Spleen (tissue), 11 donors: ENCODE data around the gene PSRC1. TPM values are rescaled to one million over a fixed set of nuclear protein-coding genes. Genes with fewer than 3 reads are reported as not detected.

ENCODE experiments used
- DNase-seq: peaks from one replicate; pipeline ENCODE4 v3.0.0-alpha.2; 2020
- H3K27ac ChIP-seq, 8 donors: fragments of 200-600 bp; sonication (generic) in 7 of 8; 1 replicate in 4 of 8; 2 replicates in 4 of 8; pipeline versions ENCODE4 v1.5.0 to v1.8.0; 2016 to 2021; ENCODE audit warnings: inconsistent platforms in 4 of 8, mild to moderate bottlenecking in 4 of 8, moderate library complexity in 1 of 8
- H3K27me3 ChIP-seq, 7 donors: fragments of 200-600 bp; sonication (generic) in 6 of 7; replicated peaks in 1 of 7; 1 replicate in 4 of 7; 2 replicates in 3 of 7; pipeline versions ENCODE4 v1.5.0 to v1.8.0; 2016 to 2021; ENCODE audit warnings: inconsistent platforms in 3 of 7, mild to moderate bottlenecking in 1 of 7
- H3K36me3 ChIP-seq, 6 donors: fragments of 200-600 bp; sonication (generic) in 5 of 6; 1 replicate in 4 of 6; 2 replicates in 2 of 6; pipeline versions ENCODE4 v1.5.0 to v1.8.0; 2016 to 2021; ENCODE audit warnings: inconsistent platforms in 2 of 6
- H3K4me1 ChIP-seq, 6 donors: fragments of 200-600 bp; sonication (generic) in 5 of 6; 1 replicate in 3 of 6; 2 replicates in 3 of 6; pipeline versions ENCODE4 v1.5.0 to v1.8.0; 2016 to 2021; ENCODE audit warnings: inconsistent platforms in 3 of 6
- H3K4me3 ChIP-seq, 8 donors: fragments of 200-600 bp; sonication (generic) in 7 of 8; 1 replicate in 4 of 8; 2 replicates in 4 of 8; pipeline versions ENCODE4 v1.5.0 to v1.8.0; 2016 to 2021; ENCODE audit warnings: inconsistent platforms in 4 of 8, mild to moderate bottlenecking in 4 of 8, moderate library complexity in 2 of 8
- H3K9me3 ChIP-seq, 8 donors: fragments of 200-600 bp; sonication (generic) in 7 of 8; 1 replicate in 4 of 8; 2 replicates in 4 of 8; pipeline versions ENCODE4 v1.5.0 to v1.8.0; 2016 to 2021; ENCODE audit warnings: inconsistent platforms in 4 of 8
- POLR2A ChIP-seq, 3 donors: fragments of 450-650 bp; IDR thresholded peaks; one replicate each; pipeline ENCODE4 v1.5.1; 2017; ENCODE audit warnings: antibody characterized with exemption in 3 of 3, mild to moderate bottlenecking in 1 of 3
- POLR2AphosphoS5 ChIP-seq, 3 donors: sonication (generic); formaldehyde crosslinking; IDR thresholded peaks; one replicate each; pipeline ENCODE4 v1.5.1; 2017; ENCODE audit warnings: antibody characterized with exemption in 3 of 3
- WGBS, 5 donors: extraction: QIAGEN DNeasy Blood & Tissue Kit in 3 of 5; methylation state at CpG; one replicate each; pipeline versions ENCODE4 v1.1.5 to v1.1.7; 2013 to 2018; 5-methylcytosine and 5-hydroxymethylcytosine counted together
- intact Hi-C: fragments of 100-400 bp; cut with DNase I; formaldehyde crosslinking; loops from one replicate; pipeline ENCODE4 v1.15.0; 2023; ENCODE audit warnings: low total_unique reads
- polyA plus RNA-seq, 3 donors: library from polyadenylated mRNA; stranded (reverse); fragments of 200-250 nt; gene quantifications; one replicate each; pipeline ENCODE4 v1.2.1, GENCODE V29; 2013
- total RNA-seq, 7 donors: library from RNA; depleted of rRNA in 3 of 7; stranded (reverse); fragments of >200 nt in 3 of 7; fragmentation: NEBNext Ultra II Directional in 4 of 7; extraction: Animal tissue kit (Norgen Biotek cat#: 25700) in 4 of 7; gene quantifications; one replicate each; pipeline versions ENCODE4 v1.1.0 to v1.2.1, GENCODE V29; 2016 to 2021
- TF ChIP-seq, protein P1 (sequence below), 11 experiments: fragments of 200-600 bp in 7 of 11; fragments of 450-650 bp in 4 of 11; sonication (generic) in 4 of 11; IDR thresholded peaks in 8 of 11; conservative IDR thresholded peaks in 3 of 11; 1 replicate in 7 of 11; 2 replicates in 4 of 11; pipeline versions ENCODE4 v1.4.0 to v1.8.0; 2016 to 2021; ENCODE audit warnings: antibody characterized with exemption in 11 of 11, inconsistent platforms in 4 of 11, mild to moderate bottlenecking in 1 of 11
- donor health status: healthy with polysubstance abuse.
- donor health status: DM: no; HTN: no; CAD: no; lungs with moderate emphysema.
- donor health status: DM: no; HTN: no; CAD: no.
- donor health status: Bipolar disorder and iron deficiency.
- donor health status: healthy.
- donor health status: DM: no; HTN: no; CAD: no.
- donor health status: DM: yes; HTN: yes; CAD: no.

PSRC1 gene
- total and polyA plus RNA-seq, 10 donors: 2.0 to 9.3 (median 3.5) TPM

DNA sequence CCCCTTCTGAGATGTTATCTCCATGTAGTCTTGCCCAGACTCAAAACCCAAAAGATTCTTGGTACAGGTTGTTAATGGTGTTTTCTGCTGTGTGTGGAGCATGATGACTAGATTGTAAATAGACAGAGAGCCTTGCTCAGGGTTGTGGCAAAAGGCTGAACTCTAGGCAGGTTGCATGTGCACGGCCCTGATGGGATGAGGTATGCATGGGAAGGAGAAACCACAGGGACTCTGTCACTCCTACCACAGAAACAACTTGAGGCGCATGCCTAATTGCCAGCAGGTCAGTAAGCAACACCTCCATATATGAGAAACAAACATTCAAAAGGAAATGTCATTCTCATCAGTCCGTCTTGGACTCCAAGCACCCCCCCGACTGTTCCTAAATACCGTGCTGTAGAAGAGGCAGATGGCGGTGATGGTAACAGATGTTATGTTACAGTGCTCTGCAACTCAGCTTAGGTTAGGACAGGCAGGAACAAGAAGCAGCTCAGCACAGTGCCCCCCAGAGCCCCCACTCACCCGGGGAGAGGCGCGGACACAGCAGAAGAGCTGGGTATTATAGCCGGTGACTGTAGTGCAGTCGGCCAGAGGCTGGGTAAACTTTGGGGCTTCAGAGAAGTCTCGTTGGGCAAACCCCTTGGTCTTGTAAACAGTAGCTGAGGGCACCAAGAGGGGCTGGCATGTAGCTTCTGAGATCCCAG, 12.9 kb upstream of the PSRC1 start:
- Histone ChIP-seq H3K4me1 (peaks cover 0 to 47% (median 23%) of the 10 kb centered on the region in 6 donors), H3K4me3 (no peak overlapping the region), H3K9me3 (no peaks in the 10 kb centered on the region), H3K36me3 (no peaks in the 10 kb centered on the region), H3K27me3 (peaks cover 0 to 13% (median 0%) of the 10 kb centered on the region in 7 donors), H3K27ac (no peak overlapping the region)
- intact Hi-C loops: no loop called here
- TF ChIP-seq, protein P1, sequence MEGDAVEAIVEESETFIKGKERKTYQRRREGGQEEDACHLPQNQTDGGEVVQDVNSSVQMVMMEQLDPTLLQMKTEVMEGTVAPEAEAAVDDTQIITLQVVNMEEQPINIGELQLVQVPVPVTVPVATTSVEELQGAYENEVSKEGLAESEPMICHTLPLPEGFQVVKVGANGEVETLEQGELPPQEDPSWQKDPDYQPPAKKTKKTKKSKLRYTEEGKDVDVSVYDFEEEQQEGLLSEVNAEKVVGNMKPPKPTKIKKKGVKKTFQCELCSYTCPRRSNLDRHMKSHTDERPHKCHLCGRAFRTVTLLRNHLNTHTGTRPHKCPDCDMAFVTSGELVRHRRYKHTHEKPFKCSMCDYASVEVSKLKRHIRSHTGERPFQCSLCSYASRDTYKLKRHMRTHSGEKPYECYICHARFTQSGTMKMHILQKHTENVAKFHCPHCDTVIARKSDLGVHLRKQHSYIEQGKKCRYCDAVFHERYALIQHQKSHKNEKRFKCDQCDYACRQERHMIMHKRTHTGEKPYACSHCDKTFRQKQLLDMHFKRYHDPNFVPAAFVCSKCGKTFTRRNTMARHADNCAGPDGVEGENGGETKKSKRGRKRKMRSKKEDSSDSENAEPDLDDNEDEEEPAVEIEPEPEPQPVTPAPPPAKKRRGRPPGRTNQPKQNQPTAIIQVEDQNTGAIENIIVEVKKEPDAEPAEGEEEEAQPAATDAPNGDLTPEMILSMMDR (IDR thresholded peaks at IDR 0.05 in 8 of 11, conservative IDR thresholded peaks at IDR 0.05 in 3 of 11): no peak
- no peak for TF ChIP-seq POLR2A (IDR thresholded peaks at IDR 0.05)
- no peak for TF ChIP-seq POLR2AphosphoS5 (IDR thresholded peaks at IDR 0.05)
- no peak for DNase-seq
- WGBS, 5 donors: 78 to 88% (median 81%) methylated on average over 12 of the region's 12 CpGs

DNA sequence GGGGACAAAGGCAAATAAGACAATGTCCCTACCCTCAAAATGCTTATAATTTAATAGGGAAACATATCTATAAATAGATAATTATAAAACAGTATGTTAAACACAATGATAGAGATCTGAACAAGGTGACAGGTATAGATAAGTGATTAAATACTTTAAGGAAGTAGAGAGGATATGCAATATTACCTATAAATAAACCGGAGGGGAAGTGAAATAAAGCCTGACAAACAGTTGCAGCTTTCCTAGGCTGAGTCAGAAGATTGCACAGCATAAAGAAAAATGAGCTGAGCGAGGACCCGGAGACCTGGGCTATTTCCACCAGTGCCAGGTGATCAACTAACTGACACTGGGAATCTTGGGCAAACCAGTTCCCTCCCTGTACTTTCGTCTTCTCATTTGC, 11.5 kb upstream of the PSRC1 start:
- H3K27me3 ChIP-seq: peaks cover 0 to 5% (median 0%) of the 10 kb centered on the region in 7 donors
- H3K36me3 ChIP-seq: no peaks in the 10 kb centered on the region
- TF ChIP-seq POLR2AphosphoS5 (IDR thresholded peaks at IDR 0.05) (no peak), POLR2A (IDR thresholded peaks at IDR 0.05) (no peak)
- TF ChIP-seq, protein P1 (IDR thresholded peaks at IDR 0.05 in 8 of 11, conservative IDR thresholded peaks at IDR 0.05 in 3 of 11): no peak
- no peak overlapping the region for H3K4me3 ChIP-seq
- no peaks in the 10 kb centered on the region for H3K9me3 ChIP-seq
- peaks cover 0 to 33% (median 19%) of the 10 kb centered on the region in 6 donors for H3K4me1 ChIP-seq
- no peak for DNase-seq
- H3K27ac ChIP-seq: no peak overlapping the region
- 20 to 35% (median 23%) methylated on average over 4 of the region's 4 CpGs for WGBS, 5 donors
- intact Hi-C loops: no loop called here

DNA sequence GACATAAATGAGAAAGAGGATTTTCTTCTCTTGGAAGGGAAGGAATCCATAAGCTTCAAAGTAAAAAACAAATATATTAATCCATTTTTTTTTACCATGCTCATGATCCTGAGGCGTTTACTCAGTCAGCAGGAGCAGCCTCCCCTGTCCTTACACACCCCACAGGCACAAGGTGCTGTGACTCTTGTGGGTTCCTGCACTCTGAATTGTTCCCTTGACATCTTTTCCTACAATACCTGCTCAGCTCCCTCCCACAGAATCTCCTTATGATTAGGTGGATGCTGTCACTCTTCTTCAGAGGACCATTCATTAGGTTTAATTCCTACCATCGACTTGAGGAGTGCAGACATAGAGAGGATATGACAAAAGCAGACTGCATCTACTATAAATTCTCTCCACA, 10.1 kb upstream of the PSRC1 start:
- intact Hi-C loops: no loop called here
- WGBS, 5 donors: 72 to 81% (median 76%) methylated on average over 2 of the region's 2 CpGs

DNA sequence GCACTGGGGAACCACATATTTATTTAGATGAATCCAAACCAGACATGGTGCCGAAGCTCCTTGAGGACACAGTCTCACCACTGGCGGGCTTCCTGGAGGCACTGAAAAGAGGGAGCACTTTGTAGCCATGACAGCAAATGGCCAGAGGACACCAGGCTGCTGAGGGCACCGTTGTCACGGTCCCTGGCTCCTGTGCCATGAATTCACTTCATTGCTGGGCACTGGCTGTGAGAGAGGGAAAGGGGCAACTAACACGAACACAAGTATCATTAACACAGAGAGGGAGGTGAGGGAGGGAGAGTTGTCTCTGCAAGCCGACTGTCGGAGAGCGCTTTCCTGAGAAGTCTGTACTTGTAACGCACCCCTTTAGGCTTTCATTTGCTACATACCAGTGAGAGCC, 9.4 kb upstream of the PSRC1 start:
- no peak for DNase-seq

More for the DNA sequence above, 10.1 kb upstream of the PSRC1 start:
- Histone ChIP-seq H3K9me3 (no peaks in the 10 kb centered on the region), H3K27ac (no peak overlapping the region), H3K27me3 (peaks cover 0 to 4% (median 0%) of the 10 kb centered on the region in 7 donors), H3K4me1 (peaks cover 0 to 23% (median 11%) of the 10 kb centered on the region in 6 donors), H3K36me3 (no peaks in the 10 kb centered on the region), H3K4me3 (no peak overlapping the region)
- no peak for DNase-seq
- TF ChIP-seq POLR2A (IDR thresholded peaks at IDR 0.05) (no peak), POLR2AphosphoS5 (IDR thresholded peaks at IDR 0.05) (no peak)
- TF ChIP-seq, protein P1 (IDR thresholded peaks at IDR 0.05 in 8 of 11, conservative IDR thresholded peaks at IDR 0.05 in 3 of 11): no peak

More for the DNA sequence above, 9.4 kb upstream of the PSRC1 start:
- no peaks in the 10 kb centered on the region for H3K9me3 ChIP-seq
- H3K36me3 ChIP-seq: no peaks in the 10 kb centered on the region
- peaks cover 0 to 4% (median 0%) of the 10 kb centered on the region in 7 donors for H3K27me3 ChIP-seq
- H3K27ac ChIP-seq: no peak overlapping the region
- peaks cover 0 to 23% (median 11%) of the 10 kb centered on the region in 6 donors for H3K4me1 ChIP-seq
- H3K4me3 ChIP-seq: no peak overlapping the region
- intact Hi-C loops: no loop called here
- TF ChIP-seq, protein P1 (IDR thresholded peaks at IDR 0.05 in 8 of 11, conservative IDR thresholded peaks at IDR 0.05 in 3 of 11): no peak
- TF ChIP-seq POLR2AphosphoS5 (IDR thresholded peaks at IDR 0.05) (no peak), POLR2A (IDR thresholded peaks at IDR 0.05) (no peak)
- 77 to 88% (median 83%) methylated on average over 9 of the region's 9 CpGs for WGBS, 5 donors
